HepG2 (cell line): ENCODE measurements around the gene AGBL3. TPM values are rescaled to one million over a fixed set of nuclear protein-coding genes. Genes with fewer than 3 reads are reported as not detected.

Experiments used
- DR1 ChIP-seq: sonication (generic); formaldehyde crosslinking; IDR thresholded peaks from 2 replicates; pipeline ENCODE4 v1.8.0; 2021; ENCODE audit warnings: mild to moderate bottlenecking, missing genetic modification reagents, inconsistent platforms
- RFX5 ChIP-seq: IDR thresholded peaks from 2 replicates; pipeline ENCODE4 v1.6.1; 2011; ENCODE audit warnings: low read depth, low read length, improper control_type of control experiment
- SALL1 ChIP-seq: sonication (generic); formaldehyde crosslinking; IDR thresholded peaks from 2 replicates; pipeline ENCODE4 v1.8.0; 2022; ENCODE audit warnings: mild to moderate bottlenecking, missing genetic modification reagents
- SMAD3 ChIP-seq: sonication (generic); formaldehyde crosslinking; IDR thresholded peaks from 2 replicates; pipeline ENCODE4 v1.4.0; 2020; ENCODE audit warnings: missing genetic modification reagents
- ZBTB49 ChIP-seq: sonication (generic); formaldehyde crosslinking; IDR thresholded peaks from 2 replicates; pipeline ENCODE4 v1.4.0; 2020; ENCODE audit warnings: missing genetic modification reagents, borderline replicate concordance
- ZNF24 ChIP-seq: fragments of 450-650 bp; IDR thresholded peaks from 2 replicates; pipeline ENCODE4 v1.6.1; 2017; ENCODE audit warnings: antibody characterized with exemption, mild to moderate bottlenecking
- ZNF609 ChIP-seq: sonication (generic); formaldehyde crosslinking; IDR thresholded peaks from 2 replicates; pipeline ENCODE4 v1.4.0; 2020; ENCODE audit warnings: mild to moderate bottlenecking, missing genetic modification reagents, borderline replicate concordance
- ZNF704 ChIP-seq: sonication (generic); formaldehyde crosslinking; IDR thresholded peaks from 2 replicates; pipeline ENCODE4 v1.8.1; 2023; ENCODE audit warnings: mild to moderate bottlenecking, inconsistent platforms, moderate library complexity, missing genetic modification reagents, borderline replicate concordance
- polyA plus RNA-seq, 8 experiments: library from polyadenylated mRNA; depleted of rRNA in 3 of 8; stranded (reverse) in 7 of 8; unstranded in 1 of 8; fragments of >200 nt; fragmentation: Illumina TruSeq in 4 of 8; extraction: Trizol in 4 of 8; gene quantifications; 2 replicates each; pipeline versions ENCODE4 v1.2.1 to v1.2.3, GENCODE V29; 2011 to 2016; ENCODE audit warnings: low read depth in 4 of 8, missing spikeins in 1 of 8, mixed read lengths in 1 of 8; ENCODE audit not compliant: insufficient read depth in 1 of 8
- total RNA-seq, 5 experiments: library from RNA; depleted of rRNA; stranded (reverse); fragments of >200 nt; fragmentation: Illumina TruSeq; extraction: Trizol; gene quantifications; 2 replicates each; pipeline ENCODE4 v1.2.3, GENCODE V29; 2016; ENCODE audit warnings: low read depth in 1 of 5

The AGBL3 gene
- total and polyA plus RNA-seq, 2 of the 13 experiments (the other 11 are each of a cell fraction or from before 2014, with no cell fraction given): 2.2 to 7.2 TPM

GRCh38 chr7:134942690-134943466 is 43.4 kb upstream of the AGBL3 start (continued):
- no peak for TF ChIP-seq ZNF609 (CRISPR knock-in tag)
- TF ChIP-seq ZBTB49: no peak
- no peak for TF ChIP-seq ZNF704 (CRISPR knock-in tag)
- no peak for TF ChIP-seq SMAD3 (CRISPR knock-in tag)
- TF ChIP-seq RFX5: no peak
- TF ChIP-seq ZNF24: no peak
- no peak for TF ChIP-seq SALL1 (CRISPR knock-in tag)
- TF ChIP-seq DR1 (CRISPR knock-in tag): no peak
